GM18517 (cell line): ENCODE measurements around the gene IPO11.

Source experiments
- ATAC-seq: cut with Tn5 transposase; IDR thresholded peaks from one replicate; pipeline ENCODE4 v1.9.1; 2021; ENCODE audit warnings: mild to moderate bottlenecking, moderate library complexity; ENCODE audit not compliant: unreplicated experiment

IPO11 gene

GRCh38 chr5:62432621-62433064, 20.1 kb downstream of the IPO11 start:
- ATAC-seq: no peak

GRCh38 chr5:62448528-62448927, 36.0 kb downstream of the IPO11 start:
- ATAC-seq: no peak

DNA sequence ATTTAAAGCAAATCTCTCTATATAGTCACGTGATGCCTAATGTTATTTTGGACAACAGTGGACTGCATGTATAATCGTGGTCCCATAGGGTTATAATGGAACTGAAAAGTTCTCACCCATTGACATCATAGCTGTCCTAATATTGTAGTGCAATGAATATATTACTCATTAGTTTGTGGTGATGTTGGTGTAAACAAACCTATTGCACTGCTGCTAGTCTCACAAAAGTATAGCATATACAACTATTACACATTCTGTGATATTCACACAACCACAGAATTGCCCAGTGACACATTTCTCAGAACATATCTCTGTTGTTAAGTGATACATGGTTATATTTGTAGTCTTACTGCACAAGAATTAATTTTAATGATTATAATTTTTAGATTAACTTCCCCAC, 37.7 kb downstream of the IPO11 start:
- no peak for ATAC-seq

DNA sequence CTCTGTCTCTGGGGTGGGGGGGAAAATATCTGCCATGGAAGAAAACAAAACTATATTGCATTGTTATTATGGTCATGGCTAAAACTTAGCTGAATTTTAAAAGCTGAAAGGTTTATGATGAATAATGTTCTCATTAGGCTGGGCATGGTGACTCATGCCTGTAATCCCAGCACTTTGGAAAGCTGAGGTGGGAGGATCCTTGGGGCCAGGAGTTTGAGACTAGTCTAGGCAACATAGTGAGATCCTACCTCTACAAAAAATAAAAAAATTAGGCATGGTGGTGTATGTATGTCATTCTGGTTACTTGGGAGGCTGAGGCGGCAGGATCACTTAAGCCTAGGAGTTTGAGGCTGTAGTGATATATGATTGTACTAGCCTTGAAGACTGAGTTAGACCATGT, 44.5 kb downstream of the IPO11 start:
- no peak for ATAC-seq

- peak; percentile 89 for ATAC-seq
These were observed 48.0 kb downstream of the IPO11 start for GRCh38 chr5:62460578-62460983.

DNA sequence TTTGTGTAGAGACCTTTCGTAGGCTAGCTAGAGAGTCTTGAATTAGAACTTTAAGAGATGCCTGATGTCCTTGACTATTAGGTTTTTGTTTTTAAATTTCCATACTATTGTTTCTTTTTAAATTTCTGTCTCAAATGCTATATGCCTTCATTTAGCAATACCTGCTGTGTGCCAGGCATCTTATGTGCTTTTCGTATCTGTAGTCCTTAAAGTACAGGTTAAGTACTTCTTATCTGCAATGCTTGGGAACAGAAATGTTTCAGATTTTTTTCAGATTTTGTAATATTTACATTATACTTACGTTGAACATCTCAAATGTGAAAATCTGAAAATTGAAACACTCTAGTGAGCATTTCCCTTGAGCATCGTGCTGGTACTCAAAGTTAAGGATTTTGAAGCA, 49.0 kb downstream of the IPO11 start:
- ATAC-seq: no peak

DNA sequence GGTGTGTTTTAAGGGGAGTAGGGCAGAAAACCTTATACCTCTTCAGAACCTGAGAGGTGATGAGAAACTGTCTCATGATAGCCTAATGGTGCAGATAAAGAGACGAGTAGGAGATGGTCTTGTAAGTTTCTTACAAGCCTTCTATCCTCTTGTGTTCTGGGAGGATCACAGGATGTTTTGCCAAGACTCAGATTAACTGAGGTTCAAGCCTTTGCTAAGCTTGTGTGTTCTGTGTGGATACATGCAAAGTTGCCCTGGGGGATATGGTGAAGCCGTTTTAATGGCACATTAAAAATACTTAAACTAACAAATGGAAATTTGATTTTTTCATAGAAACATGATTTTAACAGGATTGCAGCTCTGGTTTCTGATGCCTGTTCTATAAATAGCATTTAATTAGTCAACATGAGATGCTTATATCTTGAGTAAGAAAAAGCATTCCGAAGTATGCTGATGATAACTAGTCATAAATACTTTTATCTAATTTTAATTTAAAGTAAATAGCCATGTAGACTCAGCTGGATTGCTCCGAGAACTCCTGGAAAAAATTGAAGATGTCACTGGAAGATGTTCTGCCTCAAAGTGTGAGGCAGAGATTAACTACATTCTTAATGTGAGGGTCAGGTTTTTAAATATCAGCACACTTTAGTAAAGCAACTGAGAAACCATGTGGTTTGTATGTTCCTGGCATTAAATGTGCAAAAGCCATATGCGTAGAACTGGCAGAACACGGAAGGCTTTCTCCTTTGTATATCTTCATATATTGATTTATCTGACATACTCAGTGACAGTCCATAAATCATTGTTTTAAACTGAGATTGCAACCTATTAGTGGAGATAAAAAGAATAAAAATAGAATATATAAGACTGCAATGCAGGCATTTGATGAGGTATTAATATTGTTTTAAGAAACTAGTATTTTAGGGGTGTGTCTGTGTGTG, 53.7 kb downstream of the IPO11 start:
- ATAC-seq: no peak

DNA sequence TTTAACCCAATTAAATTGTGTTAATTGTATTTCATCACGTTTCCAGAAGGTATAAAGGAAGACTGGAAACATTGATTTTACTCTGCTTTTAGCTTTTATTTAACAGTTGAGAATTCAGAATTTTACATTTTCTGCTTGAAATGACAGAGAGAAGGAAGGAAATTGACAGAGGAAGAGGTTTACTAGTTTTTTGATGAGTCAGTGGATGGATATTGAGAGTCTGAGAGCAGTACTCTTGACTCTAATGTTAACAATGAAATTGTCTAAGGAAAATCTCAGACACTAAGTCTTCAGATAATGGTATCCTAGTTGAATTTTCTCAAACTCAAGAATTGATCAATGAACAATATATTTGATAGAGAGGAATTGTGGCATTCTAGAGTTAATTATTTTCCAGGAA, 60.6 kb downstream of the IPO11 start:
- no peak for ATAC-seq

- no peak for ATAC-seq
These were observed 62.5 kb downstream of the IPO11 start for GRCh38 chr5:62475072-62475471.

DNA sequence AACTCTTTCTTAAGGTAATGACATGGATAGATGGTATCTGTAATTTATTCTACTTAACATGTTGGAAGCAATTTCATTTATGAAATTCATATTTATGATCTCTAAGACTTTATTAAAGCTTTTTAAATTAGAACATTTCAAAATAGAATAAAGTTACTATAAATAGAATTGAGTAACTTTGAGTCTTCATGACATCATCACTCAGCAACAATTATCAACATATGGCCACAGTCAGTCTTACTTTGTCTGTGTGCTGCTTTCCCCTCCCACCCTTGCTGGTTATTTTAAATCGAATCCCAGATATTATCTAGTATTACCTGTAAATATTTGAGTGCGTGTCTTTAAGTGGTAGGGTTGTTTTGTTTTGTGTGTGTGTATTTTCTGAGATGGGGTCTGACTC, 65.2 kb downstream of the IPO11 start:
- no peak for ATAC-seq

- ATAC-seq: no peak
These were observed 71.0 kb downstream of the IPO11 start for GRCh38 chr5:62483556-62483955.

DNA sequence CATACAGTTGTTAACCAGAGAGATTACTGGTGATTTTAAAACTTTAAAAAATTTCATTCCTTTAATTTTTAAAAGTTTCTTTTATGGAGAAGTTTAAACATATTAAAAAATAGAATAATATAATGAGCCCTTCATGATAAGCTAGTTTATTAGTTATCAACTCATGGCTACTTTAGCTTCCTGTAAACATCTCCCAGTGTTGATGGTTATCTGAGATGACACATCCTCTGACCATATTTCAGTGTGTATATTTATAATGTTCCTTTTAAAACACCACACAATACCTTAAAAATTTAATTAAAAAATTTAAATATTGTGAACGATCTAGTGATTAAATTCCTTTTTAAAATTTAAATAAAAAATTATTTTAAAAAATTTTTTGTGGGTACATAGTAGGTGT, 74.1 kb downstream of the IPO11 start:
- no peak for ATAC-seq

- no peak for ATAC-seq
These were observed 76.0 kb downstream of the IPO11 start for GRCh38 chr5:62488531-62488930.

- ATAC-seq: no peak
These were observed 76.9 kb downstream of the IPO11 start for GRCh38 chr5:62489471-62489870.

DNA sequence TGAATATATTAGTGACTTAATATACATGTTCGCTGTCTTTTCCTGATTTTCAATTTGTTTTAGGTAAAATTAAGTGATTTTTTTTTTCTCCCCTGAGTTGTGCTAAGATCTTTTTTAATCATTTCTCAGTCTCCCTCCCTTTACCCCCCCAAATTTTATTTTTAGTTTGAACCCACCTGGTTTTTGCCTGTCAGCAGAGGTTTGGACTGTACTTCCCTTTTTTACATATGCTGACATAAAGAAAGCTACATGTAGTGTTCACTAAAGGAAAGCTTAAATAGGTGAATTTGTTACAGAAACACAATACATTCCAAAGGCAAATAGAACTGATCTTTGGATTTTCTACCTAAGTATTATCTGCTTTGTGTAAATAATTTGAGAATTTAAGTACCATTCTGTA, 82.2 kb downstream of the IPO11 start:
- no peak for ATAC-seq

DNA sequence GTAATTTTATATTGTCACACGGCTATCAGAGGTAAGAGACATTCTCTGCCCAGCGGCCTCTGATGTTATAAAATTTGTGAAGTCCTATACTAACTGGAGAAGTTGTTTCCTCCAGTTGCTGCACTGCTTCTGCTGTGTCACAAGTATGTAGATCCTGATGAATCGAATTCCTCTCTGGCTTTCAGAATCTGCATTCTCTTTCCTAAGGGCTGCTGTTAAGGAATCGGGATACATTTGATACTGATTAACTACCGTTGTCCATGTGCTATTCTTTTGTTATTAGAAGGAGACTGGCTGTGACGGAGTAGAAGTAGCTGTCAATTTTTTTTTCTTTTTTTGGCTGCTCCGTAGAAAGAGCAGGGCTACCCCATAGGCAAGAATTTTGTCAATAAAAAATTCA, 84.3 kb downstream of the IPO11 start:
- no peak for ATAC-seq

GRCh38 chr5:62498961-62499360, 86.4 kb downstream of the IPO11 start:
- no peak for ATAC-seq

DNA sequence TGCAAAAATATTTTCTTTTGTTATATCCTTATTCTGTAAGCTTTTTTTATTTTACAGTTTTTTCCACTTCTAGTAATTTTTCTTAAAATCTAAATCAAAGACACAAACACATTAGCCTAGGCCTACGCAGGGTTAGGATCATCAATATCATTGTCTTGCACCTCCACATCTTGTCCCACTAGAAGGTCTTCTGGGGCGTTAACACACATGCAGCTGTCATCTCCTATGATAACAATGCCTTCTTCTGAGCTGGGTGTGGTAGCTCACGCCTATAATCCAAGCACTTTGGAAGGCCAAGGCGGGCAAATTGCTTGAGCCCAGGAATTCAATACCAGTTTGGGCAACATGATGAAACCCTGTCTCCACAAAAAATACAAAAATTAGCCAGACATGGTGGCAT, 87.2 kb downstream of the IPO11 start:
- ATAC-seq: no peak

DNA sequence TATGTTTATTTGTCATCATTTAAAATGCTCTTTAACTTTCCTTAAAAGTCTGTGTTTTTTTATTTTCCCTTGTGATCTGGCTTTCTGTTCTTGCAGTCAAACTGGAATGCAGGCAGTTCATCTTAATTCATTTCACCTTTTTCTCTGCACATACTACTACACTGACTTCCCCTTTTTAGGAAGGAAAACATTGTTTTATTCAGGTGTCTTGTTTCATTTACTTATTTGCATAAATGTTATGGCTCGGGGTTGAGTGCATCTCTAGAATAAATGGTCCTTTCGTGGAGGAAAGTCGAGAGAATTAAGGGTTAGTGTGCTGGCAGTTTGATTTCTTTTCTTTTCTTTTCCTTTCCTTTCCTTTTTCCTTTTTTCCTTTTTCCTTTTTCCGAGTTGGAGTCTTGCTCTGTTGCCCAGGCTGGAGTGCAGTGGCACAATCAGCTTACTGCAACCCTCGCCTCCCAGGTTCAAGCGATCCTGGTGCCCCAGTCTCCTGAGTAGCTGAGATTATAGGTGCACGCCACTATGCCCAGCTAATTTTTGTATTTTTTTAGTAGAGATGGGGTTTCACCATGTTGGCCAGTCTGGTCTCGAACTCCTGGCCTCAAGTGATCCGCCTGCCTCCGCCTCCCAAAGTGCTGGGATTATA, 90.0 kb downstream of the IPO11 start:
- ATAC-seq: no peak

- ATAC-seq: no peak
These were observed 91.6 kb downstream of the IPO11 start for GRCh38 chr5:62504129-62504528.

DNA sequence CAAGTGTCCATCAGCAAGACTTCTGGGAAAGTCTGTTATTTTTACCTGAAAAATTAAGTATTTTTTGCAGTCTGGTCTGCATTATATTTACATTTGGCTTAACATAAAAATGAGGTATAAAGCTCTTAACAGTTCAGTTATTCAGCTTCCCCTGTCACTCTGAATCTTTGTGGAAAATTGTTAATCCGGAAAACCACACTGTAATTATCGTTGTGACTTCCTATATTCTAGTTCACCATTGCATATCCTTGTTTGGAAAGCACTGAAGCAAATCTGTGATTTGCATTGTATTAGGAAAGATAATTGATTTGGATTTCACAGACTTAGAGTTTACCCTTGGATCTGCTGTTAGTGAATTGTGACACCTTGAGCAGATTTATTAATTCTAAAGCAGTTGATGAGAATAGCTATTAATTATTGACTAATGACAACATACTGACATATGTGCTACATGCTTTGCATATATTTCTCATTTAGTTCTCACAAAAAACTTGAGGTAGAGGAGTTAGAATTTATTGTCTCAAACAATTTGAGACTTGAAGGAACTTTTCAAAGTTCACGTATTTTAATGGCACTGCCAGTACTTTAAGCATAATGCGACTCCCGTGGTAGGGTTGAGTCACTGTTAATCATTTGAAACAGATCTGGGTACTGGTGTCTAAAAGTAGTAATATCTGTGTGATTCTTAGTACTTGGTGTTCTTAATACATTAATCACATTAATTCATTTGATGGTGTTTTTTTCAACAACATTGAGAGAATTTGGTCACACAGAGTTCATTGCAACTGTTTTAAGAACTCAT, 94.3 kb downstream of the IPO11 start:
- no peak for ATAC-seq
